Kidney (tissue), 14 donors: Measurements from ENCODE around the gene PXDC1. TPM values are rescaled to one million over a fixed set of nuclear protein-coding genes. Genes with fewer than 3 reads are reported as not detected.

Experiments used
- DNase-seq, 5 donors: peaks; one replicate each; pipeline ENCODE4 v3.0.0-alpha.2; 2013 to 2020
- FAIRE-seq: peaks from 2 replicates; lab custom pipeline; 2012; peaks lifted over from hg19 to GRCh38; lab: Jason Lieb, UNC
- H3K27ac ChIP-seq, 2 donors: one replicate each; pipeline ENCODE4 v1.7.0; 2013; ENCODE audit warnings: low read depth in 2 of 2, low read length in 2 of 2, inconsistent platforms in 1 of 2
- H3K27me3 ChIP-seq: one replicate; pipeline ENCODE4 v1.7.1; 2013; ENCODE audit warnings: low read length, inconsistent platforms; ENCODE audit not compliant: control insufficient read depth, insufficient read depth
- H3K36me3 ChIP-seq, 3 donors: one replicate each; pipeline versions ENCODE4 v1.7.0 to v1.7.1; 2013; ENCODE audit warnings: low read length in 3 of 3, control low read depth in 1 of 3, inconsistent platforms in 1 of 3; ENCODE audit not compliant: insufficient read depth in 3 of 3, control insufficient read depth in 2 of 3
- H3K4me1 ChIP-seq, 3 donors: one replicate each; pipeline versions ENCODE4 v1.7.0 to v1.7.1; 2013; ENCODE audit warnings: low read length in 3 of 3, inconsistent platforms in 1 of 3, low read depth in 1 of 3; ENCODE audit not compliant: control insufficient read depth in 2 of 3, insufficient read depth in 2 of 3
- H3K4me3 ChIP-seq, 3 donors: one replicate each; pipeline versions ENCODE4 v1.7.0 to v1.8.1; 2013; ENCODE audit warnings: low read length in 3 of 3, control low read depth in 1 of 3, inconsistent platforms in 1 of 3
- H3K9ac ChIP-seq, 3 donors: one replicate each; pipeline versions ENCODE4 v1.7.0 to v1.7.1; 2013; ENCODE audit warnings: low read length in 3 of 3, control low read depth in 1 of 3, inconsistent platforms in 1 of 3
- H3K9me3 ChIP-seq, 3 donors: one replicate each; pipeline versions ENCODE4 v1.7.0 to v1.7.1; 2013; ENCODE audit warnings: low read length in 3 of 3, control low read depth in 1 of 3, inconsistent platforms in 1 of 3; ENCODE audit not compliant: control insufficient read depth in 2 of 3, insufficient read depth in 1 of 3
- CTCF ChIP-seq: IDR thresholded peaks from 3 replicates; pipeline ENCODE4 v1.5.1; 2012; ENCODE audit warnings: mild to moderate bottlenecking, moderate library complexity, borderline replicate concordance; ENCODE audit not compliant: insufficient read depth; ENCODE audit errors: extremely low read depth
- intact Hi-C: fragments of 100-400 bp; cut with DNase I; formaldehyde crosslinking; loops from one replicate; pipeline ENCODE4 v1.11.1; 2022
- polyA plus RNA-seq: library from polyadenylated mRNA; stranded (reverse); fragments of 350-450 nt; fragmentation: Illumina TruSeq; extraction: RNeasy Lipid Tissue Mini Kit (QIAGEN cat#74804); gene quantifications from one replicate; pipeline ENCODE4 v1.2.3, GENCODE V29; 2014; ENCODE audit warnings: low read depth, low replicate concordance; ENCODE audit not compliant: insufficient read depth
- total RNA-seq: library from RNA; stranded (reverse); fragmentation: NEBNext Ultra II Directional; extraction: Animal tissue kit (Norgen Biotek cat#: 25700); gene quantifications from one replicate; pipeline ENCODE4 v1.2.1, GENCODE V29; 2021
- donor health status: control.
- donor health status: control.
- donor health status: control.
- donor health status: control.
- donor health status: control.
- donor health status: DM: yes; HTN: yes; CAD: no.
- donor health status: Normal renal cell carcinoma (clear cell type).

The PXDC1 gene
- total and polyA plus RNA-seq, 2 donors from 2014 or later: 28.9 to 35.0 TPM

DNA sequence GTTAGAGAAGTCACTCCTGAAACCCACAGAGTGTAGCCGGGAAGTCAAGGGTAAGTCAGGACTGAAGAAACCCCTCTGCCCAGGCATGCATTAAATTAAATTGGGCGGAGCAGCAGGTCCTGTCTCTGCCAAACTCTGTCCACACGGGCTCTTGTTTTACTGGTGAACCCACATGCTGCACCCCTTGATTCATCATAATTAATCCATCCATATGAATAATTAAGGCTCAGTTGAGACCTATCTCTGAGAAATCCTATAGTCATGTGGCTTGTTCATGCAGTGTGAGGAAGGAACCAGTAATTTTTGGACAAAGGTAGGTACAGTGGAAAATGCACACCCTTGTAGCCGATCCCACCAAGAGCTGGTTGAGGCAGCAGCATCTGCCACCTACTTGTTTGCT is 43.0 kb downstream of the PXDC1 start:
- Histone ChIP-seq H3K36me3 (no peaks in the 10 kb centered on the region), H3K27me3 (no peaks in the 10 kb centered on the region), H3K9me3 (peaks cover 0 to 6% (median 0%) of the 10 kb centered on the region in 3 donors), H3K4me1 (no peaks in the 10 kb centered on the region), H3K9ac (no peak overlapping the region), H3K27ac (no peak overlapping the region), H3K4me3 (no peak overlapping the region)
- FAIRE-seq: no peak
- no peak for TF ChIP-seq CTCF
- intact Hi-C loops: no loop called here
- no peak for DNase-seq

- Histone ChIP-seq H3K36me3 (no peaks in the 10 kb centered on the region), H3K9ac (no peak overlapping the region), H3K4me1 (no peaks in the 10 kb centered on the region), H3K4me3 (no peak overlapping the region), H3K27me3 (no peaks in the 10 kb centered on the region), H3K27ac (no peak overlapping the region), H3K9me3 (peaks cover 0 to 6% (median 0%) of the 10 kb centered on the region in 3 donors)
- intact Hi-C loops: no loop called here
- FAIRE-seq: no peak
- TF ChIP-seq CTCF: no peak
- no peak for DNase-seq
Measured at GRCh38 chr6:3707751-3708412, 43.6 kb downstream of the PXDC1 start.

GRCh38 chr6:3707024-3707423 is 44.5 kb downstream of the PXDC1 start:
- peaks cover 0 to 6% (median 0%) of the 10 kb centered on the region in 3 donors for H3K9me3 ChIP-seq
- H3K27ac ChIP-seq: no peak overlapping the region
- H3K9ac ChIP-seq: no peak overlapping the region
- H3K27me3 ChIP-seq: no peaks in the 10 kb centered on the region
- no peak overlapping the region for H3K4me3 ChIP-seq
- TF ChIP-seq CTCF: no peak
- H3K36me3 ChIP-seq: no peaks in the 10 kb centered on the region
- intact Hi-C loops: no loop called here
- DNase-seq: no peak
- H3K4me1 ChIP-seq: no peaks in the 10 kb centered on the region
- FAIRE-seq: no peak
